Measurements from ENCODE around the gene KNOP1. TPM values are rescaled to one million over a fixed set of nuclear protein-coding genes. Genes with fewer than 3 reads are reported as not detected.

KNOP1 gene
- total and polyA plus RNA-seq, 2 donors (not counting 3 experiments of a cell fraction or from before 2014, with no cell fraction given) = 6.7 to 33.5 TPM

DNA sequence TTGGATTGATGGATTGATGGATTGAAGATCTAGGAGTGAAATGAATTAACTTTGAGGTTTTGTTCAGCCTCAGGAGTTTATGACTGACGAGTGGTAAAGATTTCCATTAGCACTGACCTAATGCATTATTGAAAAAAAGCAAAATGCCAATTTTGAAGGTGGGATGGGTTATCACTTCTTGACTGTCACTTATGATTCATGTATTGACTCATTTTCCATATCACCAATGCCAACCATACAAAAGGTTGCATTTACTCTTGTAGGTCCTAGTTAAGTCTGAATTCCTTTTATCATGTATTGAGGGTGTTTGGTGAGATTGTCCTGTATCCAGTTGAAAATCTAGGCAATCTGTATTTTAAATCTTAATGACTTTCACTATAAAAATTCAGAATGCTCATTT is 57.6 kb downstream of the KNOP1 start:
- no peak overlapping the region for H3K4me3 ChIP-seq (replicated peaks in 1 of 3; ENCODE audit: insufficient read depth in 1 of 3, low read depth in 1 of 3, low read length in 3 of 3)
- dilution Hi-C loops (cut with MboI; ENCODE audit: extremely low pct_ligation_motif_present, low sequenced_read_pairs) = no loop called here
- POLR2A ChIA-PET = no interaction called here
- no peak overlapping the region for H3K4me2 ChIP-seq (ENCODE audit: insufficient read depth, low read length)
- CTCF ChIA-PET = interaction anchor here (0.9 kb wide), 1 partner anchor 59 kb away, joined by 3 read pairs; no protein-coding TSS in a partner anchor
- no peak overlapping the region for H2AFZ ChIP-seq (ENCODE audit: low read depth, low read length)
- H3K79me2 ChIP-seq (ENCODE audit: control insufficient read depth, insufficient read depth, low read length) = no peaks in the 10 kb centered on the region
- BruUV-seq (replicated peaks) = no TSS peak
- DNase-seq (ENCODE audit: low read depth, low spot score) (no peak), FAIRE-seq (no peak)
- no peaks in the 10 kb centered on the region for H3K9me3 ChIP-seq (replicated peaks; ENCODE audit: control insufficient read depth, insufficient read depth, low read length)
- H3K27ac ChIP-seq (ENCODE audit: insufficient read depth, low read depth, low read length) = no peak overlapping the region
- intact Hi-C loops (cut with micrococcal nuclease) = no loop called here
- H3K36me3 ChIP-seq (ENCODE audit: control insufficient read depth in 2 of 2, extremely low read depth in 1 of 2, insufficient read depth in 2 of 2, low read length in 2 of 2) = peaks cover 0 to 4% of the 10 kb centered on the region in 2 experiments
- H3K9ac ChIP-seq (replicated peaks; ENCODE audit: extremely low read depth, insufficient read depth, low read length) = no peak overlapping the region
- H3K4me1 ChIP-seq (ENCODE audit: control insufficient read depth, extremely low read depth, insufficient read depth, low read length) = no peaks in the 10 kb centered on the region
- TF ChIP-seq MYC (IDR thresholded peaks at IDR 0.05; ENCODE audit: low read depth, low read length) = no peak
- TF ChIP-seq, protein P1, sequence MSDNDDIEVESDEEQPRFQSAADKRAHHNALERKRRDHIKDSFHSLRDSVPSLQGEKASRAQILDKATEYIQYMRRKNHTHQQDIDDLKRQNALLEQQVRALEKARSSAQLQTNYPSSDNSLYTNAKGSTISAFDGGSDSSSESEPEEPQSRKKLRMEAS (IDR thresholded peaks at IDR 0.05; ENCODE audit: insufficient read depth, insufficient read length) = no peak
- TF ChIP-seq FOS (IDR thresholded peaks at IDR 0.05; ENCODE audit: borderline replicate concordance, insufficient read depth, low read length) = no peak
- no peak for TF ChIP-seq GATA2 (IDR thresholded peaks at IDR 0.05; ENCODE audit: insufficient read depth, insufficient read length, low read depth, low read length)
- TF ChIP-seq POLR2AphosphoS5 (IDR thresholded peaks at IDR 0.05; ENCODE audit: insufficient read depth, low read depth, low read length) = no peak
- TF ChIP-seq, protein P2, sequence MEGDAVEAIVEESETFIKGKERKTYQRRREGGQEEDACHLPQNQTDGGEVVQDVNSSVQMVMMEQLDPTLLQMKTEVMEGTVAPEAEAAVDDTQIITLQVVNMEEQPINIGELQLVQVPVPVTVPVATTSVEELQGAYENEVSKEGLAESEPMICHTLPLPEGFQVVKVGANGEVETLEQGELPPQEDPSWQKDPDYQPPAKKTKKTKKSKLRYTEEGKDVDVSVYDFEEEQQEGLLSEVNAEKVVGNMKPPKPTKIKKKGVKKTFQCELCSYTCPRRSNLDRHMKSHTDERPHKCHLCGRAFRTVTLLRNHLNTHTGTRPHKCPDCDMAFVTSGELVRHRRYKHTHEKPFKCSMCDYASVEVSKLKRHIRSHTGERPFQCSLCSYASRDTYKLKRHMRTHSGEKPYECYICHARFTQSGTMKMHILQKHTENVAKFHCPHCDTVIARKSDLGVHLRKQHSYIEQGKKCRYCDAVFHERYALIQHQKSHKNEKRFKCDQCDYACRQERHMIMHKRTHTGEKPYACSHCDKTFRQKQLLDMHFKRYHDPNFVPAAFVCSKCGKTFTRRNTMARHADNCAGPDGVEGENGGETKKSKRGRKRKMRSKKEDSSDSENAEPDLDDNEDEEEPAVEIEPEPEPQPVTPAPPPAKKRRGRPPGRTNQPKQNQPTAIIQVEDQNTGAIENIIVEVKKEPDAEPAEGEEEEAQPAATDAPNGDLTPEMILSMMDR (IDR thresholded peaks at IDR 0.05; ENCODE audit: extremely low read depth in 1 of 2, insufficient read depth in 1 of 2, low read depth in 1 of 2, low read length in 2 of 2) = no peak
- TF ChIP-seq POLR2A (IDR thresholded peaks at IDR 0.05; ENCODE audit: low read depth, low read length) = no peak
- TF ChIP-seq JUN (IDR thresholded peaks at IDR 0.05; ENCODE audit: borderline replicate concordance, insufficient read depth, insufficient read length, low read depth) = no peak
- no peak for TF ChIP-seq EZH2 (IDR thresholded peaks at IDR 0.05; ENCODE audit: borderline replicate concordance, low read depth, low read length, severe bottlenecking)
- H3K9me1 ChIP-seq (replicated peaks; ENCODE audit: control insufficient read depth, extremely low read depth, insufficient read depth, low read length) = no peaks in the 10 kb centered on the region
- no peaks in the 10 kb centered on the region for H4K20me1 ChIP-seq (replicated peaks; ENCODE audit: control insufficient read depth, extremely low read depth, insufficient read depth, low read length)
- no peaks in the 10 kb centered on the region for H3K27me3 ChIP-seq (ENCODE audit: control insufficient read depth in 2 of 2, insufficient read depth in 2 of 2, low read length in 2 of 2)

Data from endothelial cell of umbilical vein (primary cell).